Fibroblast of villous mesenchyme (primary cell): ENCODE data around the gene GXYLT2. TPM values are rescaled to one million over a fixed set of nuclear protein-coding genes. Genes with fewer than 3 reads are reported as not detected.

Experiments used
- DNase-seq: peaks from one replicate; pipeline ENCODE4 v3.0.0-alpha.2; 2010; ENCODE audit warnings: low read depth
- H3K4me3 ChIP-seq: 2 replicates; pipeline ENCODE4 v1.5.1; 2011; ENCODE audit warnings: low read depth, mild to moderate bottlenecking, low read length
- CTCF ChIP-seq: IDR thresholded peaks from 2 replicates; pipeline ENCODE4 v1.5.1; 2012; ENCODE audit warnings: low read depth, mild to moderate bottlenecking, low read length; ENCODE audit not compliant: insufficient read depth
- total RNA-seq: library from RNA; depleted of rRNA; stranded (reverse); fragments of >200 nt; gene quantifications from 2 replicates; pipeline ENCODE4 v1.2.3, GENCODE V29; 2012

GXYLT2 gene
- total RNA-seq, 1 donor, result 18.1 TPM

DNA sequence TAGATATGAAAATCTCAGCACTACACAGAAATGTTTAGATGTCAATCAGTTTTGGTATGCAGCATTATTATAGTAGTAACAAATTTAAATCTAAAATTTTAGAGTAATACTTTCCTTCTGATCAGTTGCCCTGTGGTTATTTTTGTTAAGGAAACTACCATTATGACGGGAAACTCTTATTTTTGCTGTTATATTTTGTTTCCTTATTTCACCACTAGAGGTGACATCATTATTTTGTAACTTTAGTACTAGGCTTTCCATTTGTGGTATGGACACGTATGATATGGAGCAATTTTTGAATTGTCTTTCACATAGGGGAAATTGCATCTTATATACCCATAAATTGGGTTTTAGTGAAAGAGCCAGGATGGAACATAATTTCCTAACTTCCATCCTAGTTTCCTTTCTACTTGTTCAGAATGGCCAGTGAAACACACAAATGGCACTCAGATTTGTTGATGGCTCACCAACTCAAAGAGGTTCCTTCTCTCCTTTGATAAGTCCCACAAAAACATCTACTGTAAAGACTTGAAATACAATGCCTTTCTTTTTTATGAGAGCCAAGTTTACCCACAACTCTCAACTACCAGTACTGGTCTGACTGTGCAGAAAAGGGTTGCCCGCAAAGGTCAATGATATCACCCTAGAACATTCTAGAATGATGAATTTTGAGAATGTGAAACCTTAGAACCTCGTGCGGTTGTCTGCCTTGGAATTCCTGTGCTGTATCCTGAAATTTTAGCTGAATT, 89.4 kb downstream of the GXYLT2 start:
- H3K4me3 ChIP-seq, result no peak overlapping the region
- no peak for TF ChIP-seq CTCF
- peak; percentile 47 for DNase-seq

GRCh38 chr3:72982609-72983366, 94.9 kb downstream of the GXYLT2 start:
- TF ChIP-seq CTCF, result no peak
- no peak for DNase-seq
- H3K4me3 ChIP-seq, result no peak overlapping the region

GRCh38 chr3:72985576-72985975, 97.7 kb downstream of the GXYLT2 start:
- DNase-seq, result no peak
- H3K4me3 ChIP-seq, result no peak overlapping the region
- no peak for TF ChIP-seq CTCF

DNA sequence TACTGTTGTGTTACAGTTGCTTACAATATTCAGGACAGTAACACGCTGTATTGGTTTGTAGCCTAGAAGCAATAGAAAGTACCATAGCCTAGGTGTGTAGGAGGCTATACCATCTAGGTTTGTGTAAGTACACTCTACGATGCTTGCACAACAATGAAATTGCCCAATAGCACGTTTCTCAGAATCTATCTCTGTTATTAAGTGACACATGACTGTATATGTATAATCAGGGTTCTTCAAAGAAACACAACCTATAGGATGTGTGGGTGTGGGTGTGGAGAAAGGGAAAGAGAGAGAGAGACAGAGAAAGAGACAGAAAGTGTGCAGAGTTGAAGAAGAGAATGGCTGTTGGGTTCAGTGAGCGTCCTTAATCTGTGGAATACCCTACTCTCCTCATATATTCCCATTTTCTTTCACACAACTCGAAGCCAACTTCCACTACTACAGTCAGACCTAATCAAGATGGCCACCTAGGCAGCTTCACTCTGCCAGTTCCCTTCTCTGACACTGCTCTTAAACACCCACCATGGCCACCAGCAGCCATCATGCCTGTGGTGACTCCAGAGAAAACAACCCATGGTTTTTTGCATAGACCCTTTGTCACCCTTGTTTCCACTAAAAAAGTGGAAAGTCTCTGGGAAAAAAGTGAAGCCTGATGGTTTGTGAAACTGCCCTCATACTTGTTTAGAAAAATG, 103.0 kb downstream of the GXYLT2 start:
- no peak for DNase-seq
- no peak overlapping the region for H3K4me3 ChIP-seq
- TF ChIP-seq CTCF, result no peak

- no peak for TF ChIP-seq CTCF
- H3K4me3 ChIP-seq, result no peak overlapping the region
- no peak for DNase-seq
These were observed 103.7 kb downstream of the GXYLT2 start for GRCh38 chr3:72991522-72991921.

DNA sequence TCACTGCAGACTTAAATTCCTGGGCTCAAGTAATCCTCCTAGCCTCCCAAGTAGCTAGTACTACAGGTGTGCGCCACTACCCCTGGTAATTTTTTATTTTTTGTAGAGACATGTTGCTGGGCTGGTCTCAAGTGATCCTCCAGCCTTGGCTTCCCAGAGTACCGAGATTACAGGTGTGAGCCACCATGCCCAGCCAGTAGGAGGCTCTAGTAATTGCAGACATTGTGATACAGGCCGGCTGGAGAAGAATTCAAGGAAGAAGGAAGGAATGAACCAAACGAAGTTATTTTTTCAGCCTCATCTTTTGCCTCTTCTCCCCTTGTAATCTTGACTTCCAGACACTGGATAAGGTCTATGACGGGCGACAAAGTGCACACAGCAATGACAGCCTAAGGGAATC, 105.5 kb downstream of the GXYLT2 start:
- no peak overlapping the region for H3K4me3 ChIP-seq
- no peak for DNase-seq
- TF ChIP-seq CTCF, result peak; percentile 16
